Mammary epithelial cell (primary cell): ENCODE data around the gene HGD.

ENCODE experiments used
- EZH2 ChIP-seq: IDR thresholded peaks from 2 replicates; pipeline ENCODE4 v1.6.1; 2012; ENCODE audit warnings: low read length, inconsistent platforms, borderline replicate concordance
- TF ChIP-seq, protein P1 (sequence below), 2 donors: IDR thresholded peaks in 1 of 2; conservative IDR thresholded peaks in 1 of 2; 2 replicates each; pipeline ENCODE4 v1.5.1; 2011 to 2012; ENCODE audit warnings: inconsistent platforms in 2 of 2, low read length in 2 of 2, mild to moderate bottlenecking in 2 of 2, control low read depth in 1 of 2, low read depth in 1 of 2; ENCODE audit not compliant: insufficient read depth in 1 of 2; ENCODE audit errors: extremely low read depth in 1 of 2

DNA sequence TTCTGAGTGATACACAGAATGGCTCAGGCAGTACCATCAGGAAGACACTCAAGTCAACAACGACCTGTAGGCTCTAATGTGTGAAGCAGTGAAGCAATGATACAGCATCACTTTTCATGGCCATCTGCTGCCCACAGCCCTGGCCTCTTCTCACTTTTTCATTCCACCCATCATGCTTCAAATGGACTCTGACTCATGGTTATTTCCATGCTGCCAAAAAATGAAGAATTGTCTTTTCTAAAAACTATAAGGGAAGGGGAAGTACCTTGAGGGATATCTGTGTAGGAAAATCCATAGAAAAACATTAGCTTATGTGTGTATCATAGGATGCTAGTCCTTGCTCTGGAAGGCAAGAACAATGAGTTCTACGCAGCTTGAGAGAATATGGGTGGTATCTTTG, 11.5 kb downstream of the HGD start:
- TF ChIP-seq, protein P1, sequence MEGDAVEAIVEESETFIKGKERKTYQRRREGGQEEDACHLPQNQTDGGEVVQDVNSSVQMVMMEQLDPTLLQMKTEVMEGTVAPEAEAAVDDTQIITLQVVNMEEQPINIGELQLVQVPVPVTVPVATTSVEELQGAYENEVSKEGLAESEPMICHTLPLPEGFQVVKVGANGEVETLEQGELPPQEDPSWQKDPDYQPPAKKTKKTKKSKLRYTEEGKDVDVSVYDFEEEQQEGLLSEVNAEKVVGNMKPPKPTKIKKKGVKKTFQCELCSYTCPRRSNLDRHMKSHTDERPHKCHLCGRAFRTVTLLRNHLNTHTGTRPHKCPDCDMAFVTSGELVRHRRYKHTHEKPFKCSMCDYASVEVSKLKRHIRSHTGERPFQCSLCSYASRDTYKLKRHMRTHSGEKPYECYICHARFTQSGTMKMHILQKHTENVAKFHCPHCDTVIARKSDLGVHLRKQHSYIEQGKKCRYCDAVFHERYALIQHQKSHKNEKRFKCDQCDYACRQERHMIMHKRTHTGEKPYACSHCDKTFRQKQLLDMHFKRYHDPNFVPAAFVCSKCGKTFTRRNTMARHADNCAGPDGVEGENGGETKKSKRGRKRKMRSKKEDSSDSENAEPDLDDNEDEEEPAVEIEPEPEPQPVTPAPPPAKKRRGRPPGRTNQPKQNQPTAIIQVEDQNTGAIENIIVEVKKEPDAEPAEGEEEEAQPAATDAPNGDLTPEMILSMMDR (conservative IDR thresholded peaks at IDR 0.05 in 1 of 2, IDR thresholded peaks at IDR 0.05 in 1 of 2; ENCODE audit: extremely low read depth in 1 of 2, insufficient read depth in 1 of 2, low read depth in 1 of 2, low read length in 2 of 2): no peak
- no peak for TF ChIP-seq EZH2
